Measurements from ENCODE around the gene MIEF2. TPM values are rescaled to one million over a fixed set of nuclear protein-coding genes. Genes with fewer than 3 reads are reported as not detected.

Gene MIEF2
- total and polyA plus RNA-seq, 8 donors, result 2.1 to 254 (median 9.1) TPM

DNA sequence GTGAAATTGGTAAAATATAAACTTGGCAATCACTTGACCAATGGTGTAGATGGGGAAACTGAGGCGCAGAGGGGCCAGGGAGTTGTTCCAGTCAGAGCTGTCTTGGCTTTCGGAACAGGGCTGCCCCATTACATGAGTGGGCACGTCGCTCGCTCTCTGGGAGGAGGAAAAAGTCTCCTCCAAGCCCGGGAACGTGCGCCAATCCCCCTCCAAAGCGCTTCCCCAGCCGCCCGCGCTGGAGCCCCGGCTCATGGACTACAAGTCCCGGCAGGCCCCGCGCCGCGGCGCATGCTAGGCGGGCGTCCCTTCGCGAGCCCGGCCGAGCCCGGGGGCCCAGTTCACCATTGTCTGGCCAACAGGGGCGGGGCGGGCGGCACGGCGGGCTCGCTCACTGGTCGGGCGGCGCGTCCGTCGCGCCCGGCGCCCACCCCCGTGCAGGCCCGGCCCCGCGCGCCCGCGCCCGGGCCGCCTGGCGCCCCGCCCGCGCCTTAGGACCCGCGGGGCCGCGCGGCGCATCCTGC, 35.3 kb upstream of the MIEF2 start, which contains the start of gene LLGL1:
Gene LLGL1, plus strand, starts transcription at position 515 of the 521 bp plus-strand sequence. CDS start 48 bp downstream, outside the sequence.
- intact Hi-C loops (cut with DNase I; ENCODE audit: low total_unique reads), result no loop called here

DNA sequence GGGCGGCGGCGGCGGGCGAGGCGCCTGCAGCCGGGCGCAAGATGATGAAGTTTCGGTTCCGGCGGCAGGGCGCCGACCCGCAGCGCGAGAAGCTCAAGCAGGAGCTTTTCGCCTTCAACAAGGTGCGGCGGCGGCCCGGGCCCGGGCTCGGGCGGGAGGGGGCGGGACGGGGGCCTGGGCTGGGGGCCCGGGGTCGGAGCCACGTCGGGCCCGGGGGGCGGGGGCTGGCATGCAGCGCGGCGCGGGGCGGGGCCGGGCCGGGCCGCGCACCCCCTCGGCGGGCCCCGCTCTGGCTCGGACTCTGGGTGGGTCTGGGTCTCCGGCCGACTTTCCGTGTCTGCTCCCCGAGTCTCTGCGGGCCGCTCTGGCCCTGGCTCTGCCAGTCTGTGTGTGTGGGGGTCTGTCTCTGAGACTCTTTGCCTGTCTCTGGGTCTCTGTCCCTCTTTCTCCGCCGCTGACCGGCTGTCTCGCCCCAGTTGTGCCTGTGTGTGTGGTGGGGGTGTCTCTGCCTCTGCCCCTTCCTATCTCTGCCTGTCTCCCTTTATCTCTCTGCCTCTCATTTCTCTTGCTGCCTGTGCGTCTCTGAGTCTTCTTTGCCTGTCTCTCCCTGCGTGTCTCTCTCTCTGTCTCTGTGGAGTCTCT, 34.7 kb upstream of the MIEF2 start:
- H3K36me3 ChIP-seq, result no peaks in the 10 kb centered on the region
- no peak for DNase-seq
- H3K9me3 ChIP-seq, result no peaks in the 10 kb centered on the region
- H3K27me3 ChIP-seq, result no peaks in the 10 kb centered on the region
- peak overlapping the region in 2 of 5 donors; percentile 70 to 75 for H3K27ac ChIP-seq
- TF ChIP-seq POLR2A (IDR thresholded peaks at IDR 0.05), result no peak
- TF ChIP-seq, protein P1, sequence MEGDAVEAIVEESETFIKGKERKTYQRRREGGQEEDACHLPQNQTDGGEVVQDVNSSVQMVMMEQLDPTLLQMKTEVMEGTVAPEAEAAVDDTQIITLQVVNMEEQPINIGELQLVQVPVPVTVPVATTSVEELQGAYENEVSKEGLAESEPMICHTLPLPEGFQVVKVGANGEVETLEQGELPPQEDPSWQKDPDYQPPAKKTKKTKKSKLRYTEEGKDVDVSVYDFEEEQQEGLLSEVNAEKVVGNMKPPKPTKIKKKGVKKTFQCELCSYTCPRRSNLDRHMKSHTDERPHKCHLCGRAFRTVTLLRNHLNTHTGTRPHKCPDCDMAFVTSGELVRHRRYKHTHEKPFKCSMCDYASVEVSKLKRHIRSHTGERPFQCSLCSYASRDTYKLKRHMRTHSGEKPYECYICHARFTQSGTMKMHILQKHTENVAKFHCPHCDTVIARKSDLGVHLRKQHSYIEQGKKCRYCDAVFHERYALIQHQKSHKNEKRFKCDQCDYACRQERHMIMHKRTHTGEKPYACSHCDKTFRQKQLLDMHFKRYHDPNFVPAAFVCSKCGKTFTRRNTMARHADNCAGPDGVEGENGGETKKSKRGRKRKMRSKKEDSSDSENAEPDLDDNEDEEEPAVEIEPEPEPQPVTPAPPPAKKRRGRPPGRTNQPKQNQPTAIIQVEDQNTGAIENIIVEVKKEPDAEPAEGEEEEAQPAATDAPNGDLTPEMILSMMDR (IDR thresholded peaks at IDR 0.05), result no peak
- TF ChIP-seq EP300 (IDR thresholded peaks at IDR 0.05), result no peak
- H3K4me3 ChIP-seq, result peak overlapping the region; percentile 63 to 72 (median 66)
- peaks cover 16 to 26% (median 22%) of the 10 kb centered on the region in 4 donors for H3K4me1 ChIP-seq
- intact Hi-C loops (cut with DNase I; ENCODE audit: low total_unique reads), result no loop called here
- 0 to 2% (median 0%) methylated on average over 6 to 53 of the region's 57 CpGs for WGBS, 5 donors

More for the DNA sequence above, 35.3 kb upstream of the MIEF2 start, which contains the start of gene LLGL1:
- Histone ChIP-seq H3K27ac (peak within 1 kb of the TSS in 4 of 5 donors; percentile 0 to 75 (median 70)), H3K4me3 (peak within 1 kb of the TSS; percentile 63 to 72 (median 66)), H3K36me3 (no peaks in the 10 kb centered on the region), H3K9me3 (no peaks in the 10 kb centered on the region), H3K4me1 (peaks cover 16 to 26% (median 22%) of the 10 kb centered on the region in 4 donors), H3K27me3 (no peaks in the 10 kb centered on the region)
- TF ChIP-seq POLR2AphosphoS5 (IDR thresholded peaks at IDR 0.05) (peak in 2 of 3 donors; percentile 13 to 73), EP300 (IDR thresholded peaks at IDR 0.05) (no peak), POLR2A (IDR thresholded peaks at IDR 0.05) (no peak)
- TF ChIP-seq, protein P1 (IDR thresholded peaks at IDR 0.05), result no peak
- peak; percentile 98 for DNase-seq
- 0 to 5% (median 1%) methylated on average over 5 to 58 of the region's 60 CpGs for WGBS, 5 donors

DNA sequence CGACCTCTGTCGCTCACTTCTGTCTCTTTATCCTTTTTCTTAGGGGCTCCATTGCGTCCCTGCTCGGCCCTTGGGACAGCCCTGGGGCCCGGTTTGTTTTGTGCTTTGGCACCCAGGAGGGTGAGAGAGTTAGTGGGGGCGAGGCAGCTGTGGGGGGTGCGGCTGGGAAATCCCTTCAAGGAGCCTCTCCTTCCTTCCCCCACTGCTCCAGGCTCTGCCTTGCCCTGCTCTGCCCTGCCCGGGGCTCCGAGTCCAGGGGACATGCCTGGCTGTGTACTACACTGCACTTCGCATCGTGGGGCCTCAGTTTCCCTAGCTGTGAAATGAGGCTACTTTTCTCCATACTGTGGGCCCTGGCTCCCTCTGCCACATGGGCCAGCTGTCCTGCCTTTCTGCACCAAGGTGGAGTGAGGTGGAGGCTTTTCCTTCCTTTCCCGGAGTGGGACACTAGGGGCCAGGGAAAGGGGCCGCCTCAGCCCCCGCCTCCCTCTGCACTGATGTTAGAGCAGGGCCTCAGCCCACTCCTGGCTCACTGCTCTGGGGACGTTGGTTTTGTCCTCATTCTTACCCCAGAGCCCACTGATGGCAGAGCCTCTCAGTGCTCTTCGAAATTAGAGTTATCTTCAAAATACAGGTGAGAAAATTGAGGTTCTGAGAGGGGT, 34.0 kb upstream of the MIEF2 start:
- TF ChIP-seq POLR2A (IDR thresholded peaks at IDR 0.05) (no peak), POLR2AphosphoS5 (IDR thresholded peaks at IDR 0.05) (no peak), EP300 (IDR thresholded peaks at IDR 0.05) (no peak)
- TF ChIP-seq, protein P1 (IDR thresholded peaks at IDR 0.05), result no peak
- peak in 1 of 2 donors; percentile 51 for DNase-seq
- peak overlapping the region; percentile 63 to 72 (median 66) for H3K4me3 ChIP-seq
- H3K4me1 ChIP-seq, result peaks cover 16 to 26% (median 22%) of the 10 kb centered on the region in 4 donors
- intact Hi-C loops (cut with DNase I; ENCODE audit: low total_unique reads), result no loop called here
- no peaks in the 10 kb centered on the region for H3K27me3 ChIP-seq
- no peaks in the 10 kb centered on the region for H3K36me3 ChIP-seq
- WGBS, 5 donors, result 21 to 31% (median 26%) methylated on average over 15 to 16 of the region's 16 CpGs
- H3K9me3 ChIP-seq, result no peaks in the 10 kb centered on the region
- H3K27ac ChIP-seq, result peak overlapping the region in 2 of 5 donors; percentile 70 to 75

DNA sequence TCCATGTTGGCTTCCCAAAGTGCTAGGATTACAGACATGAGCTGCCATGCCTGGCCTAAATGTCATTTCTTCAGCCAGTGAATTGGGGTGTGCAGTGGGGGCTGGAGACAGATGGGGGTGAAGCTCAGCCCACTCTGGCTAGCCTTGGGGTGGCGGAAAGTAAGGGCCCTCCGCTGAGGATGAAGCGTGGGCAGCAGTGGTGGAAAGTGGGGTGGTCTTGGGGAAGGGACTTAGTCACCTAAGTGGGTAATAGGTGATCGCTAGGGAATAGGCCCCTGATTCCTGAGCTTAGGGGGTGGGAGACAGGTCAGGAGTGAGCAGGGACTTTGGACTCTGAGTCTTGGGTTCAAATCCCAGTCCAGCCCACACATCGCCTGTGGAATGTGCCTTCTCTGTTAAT, 32.8 kb upstream of the MIEF2 start:
- Histone ChIP-seq H3K27ac (no peak overlapping the region), H3K4me3 (no peak overlapping the region), H3K9me3 (no peaks in the 10 kb centered on the region), H3K36me3 (peaks cover 0 to 11% (median 6%) of the 10 kb centered on the region in 4 donors), H3K27me3 (no peaks in the 10 kb centered on the region), H3K4me1 (peaks cover 16 to 26% (median 22%) of the 10 kb centered on the region in 4 donors)
- no peak for TF ChIP-seq POLR2AphosphoS5 (IDR thresholded peaks at IDR 0.05)
- no peak for TF ChIP-seq POLR2A (IDR thresholded peaks at IDR 0.05)
- TF ChIP-seq, protein P1 (IDR thresholded peaks at IDR 0.05), result no peak
- no peak for TF ChIP-seq EP300 (IDR thresholded peaks at IDR 0.05)
- no peak for DNase-seq
- WGBS, 5 donors, result 90 to 99% (median 98%) methylated on average over 5 of the region's 5 CpGs
- intact Hi-C loops (cut with DNase I; ENCODE audit: low total_unique reads), result no loop called here
